ENCODE measurements around the gene ARSG.
"Not testable (repeated sequence)": the region's sequence is repeated elsewhere in the genome, so short reads cannot be mapped to it uniquely, and the experiment has no call there.

Gene ARSG

DNA sequence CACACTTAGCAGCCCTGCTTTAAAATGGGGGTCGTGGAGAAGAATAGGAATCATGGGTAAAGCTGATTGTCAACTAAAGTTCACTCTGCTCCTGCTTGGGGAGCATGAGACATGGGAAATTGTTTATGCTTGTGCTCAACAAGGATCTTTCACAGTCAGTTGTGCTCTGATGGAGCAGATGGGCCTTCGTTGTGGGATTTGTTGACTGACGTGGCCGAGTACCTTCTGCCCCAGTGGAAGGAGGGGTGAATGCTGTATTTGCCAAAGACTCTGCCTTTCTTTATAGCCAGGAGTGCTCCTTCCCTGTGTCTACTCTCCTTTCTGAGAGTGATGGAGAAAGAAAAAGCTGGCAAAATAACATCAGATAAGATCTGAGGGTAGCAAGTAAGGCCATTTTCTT, 11.4 kb downstream of the ARSG start:
- Histone ChIP-seq H3K27me3 (ENCODE audit: low read depth) (no peaks in the 10 kb centered on the region), H3K4me3 (no peak overlapping the region), H3K9me3 (no peaks in the 10 kb centered on the region), H3K36me3 (replicated peaks) (no peaks in the 10 kb centered on the region; the same call in 1 of the 2 replicates), H3K4me1 (peaks cover 8% of the 10 kb centered on the region)
- no peak for DNase-seq (ENCODE audit: low spot score in 2 of 2)
- in situ Hi-C loops (cut with MboI; ENCODE audit: low sequenced_read_pairs) = no loop called here

DNA sequence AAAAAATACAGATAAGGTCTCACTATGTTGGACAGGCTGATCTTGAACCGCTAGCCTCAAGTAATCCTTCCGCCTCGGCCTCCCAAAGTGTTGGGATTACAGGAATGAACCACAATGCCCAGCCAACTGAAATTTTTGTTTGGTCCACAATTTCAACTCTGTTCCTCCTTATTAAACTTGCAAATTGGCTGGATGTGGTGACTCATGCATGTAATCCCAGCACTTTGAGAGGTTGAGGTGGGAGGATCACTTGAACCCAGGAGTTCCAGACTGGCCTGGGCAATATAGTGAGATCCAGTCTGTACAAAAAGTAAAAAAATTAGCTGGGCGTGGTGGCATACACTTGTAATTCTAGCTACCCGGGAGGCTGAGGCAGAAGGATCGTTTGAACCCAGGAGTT, 13.4 kb downstream of the ARSG start:
- DNase-seq (ENCODE audit: low spot score in 2 of 2) = no peak
- no peak overlapping the region for H3K4me3 ChIP-seq
- in situ Hi-C loops (cut with MboI; ENCODE audit: low sequenced_read_pairs) = no loop called here
- H3K4me1 ChIP-seq = peaks cover 5% of the 10 kb centered on the region; the same call in 1 of the 2 replicates
- H3K36me3 ChIP-seq (replicated peaks) = no peaks in the 10 kb centered on the region; the same call in 1 of the 2 replicates
- H3K27me3 ChIP-seq (ENCODE audit: low read depth) = no peaks in the 10 kb centered on the region
- H3K9me3 ChIP-seq = no peaks in the 10 kb centered on the region

DNA sequence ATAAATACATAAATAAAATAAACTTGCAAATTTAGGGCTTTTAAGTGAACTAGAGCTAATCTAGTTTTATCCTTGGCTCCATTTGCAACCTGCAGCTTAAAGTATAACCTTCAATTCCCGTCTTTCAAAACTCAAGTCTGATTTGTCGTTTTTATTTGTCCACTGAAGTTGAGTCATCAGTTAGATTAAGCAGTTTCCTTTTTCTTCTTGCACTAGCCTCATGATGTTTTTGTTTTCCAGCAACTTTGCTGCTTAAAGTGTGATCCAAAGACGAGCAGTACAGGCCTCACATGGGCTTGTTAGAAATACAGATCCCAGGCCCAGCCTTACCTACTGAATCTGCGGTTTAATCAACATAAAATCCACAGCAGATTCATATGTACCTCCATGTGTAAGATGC, 13.8 kb downstream of the ARSG start:
- H3K36me3 ChIP-seq (replicated peaks) = no peaks in the 10 kb centered on the region; the same call in 1 of the 2 replicates
- no peak for DNase-seq (ENCODE audit: low spot score in 2 of 2)
- no peak overlapping the region for H3K4me3 ChIP-seq
- no peaks in the 10 kb centered on the region for H3K27me3 ChIP-seq (ENCODE audit: low read depth)
- H3K4me1 ChIP-seq = peaks cover 5% of the 10 kb centered on the region; the same call in 1 of the 2 replicates
- in situ Hi-C loops (cut with MboI; ENCODE audit: low sequenced_read_pairs) = no loop called here
- H3K9me3 ChIP-seq = no peaks in the 10 kb centered on the region

DNA sequence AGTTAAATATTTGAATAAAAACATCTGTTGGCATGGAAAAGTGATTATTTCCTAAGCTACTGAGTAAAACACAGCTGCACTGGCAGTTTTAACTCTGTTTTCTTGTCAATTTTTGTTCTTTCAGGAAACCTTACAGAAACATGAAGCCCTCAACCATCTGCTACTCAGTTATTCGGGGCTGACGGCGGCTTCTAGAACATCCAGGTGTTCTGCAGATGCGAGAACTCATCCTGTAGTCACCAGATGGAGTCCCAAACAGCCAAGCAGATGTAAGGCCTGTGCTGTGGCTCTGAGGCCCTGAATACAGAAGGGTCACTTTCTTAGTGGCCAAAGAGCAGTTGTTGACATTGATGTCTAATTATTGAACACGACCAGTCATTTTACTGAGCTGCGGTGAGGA, 15.5 kb downstream of the ARSG start:
- Histone ChIP-seq H3K4me1 (peaks cover 5% of the 10 kb centered on the region; the same call in 1 of the 2 replicates), H3K4me3 (no peak overlapping the region), H3K36me3 (replicated peaks) (no peaks in the 10 kb centered on the region; the same call in 1 of the 2 replicates), H3K27me3 (ENCODE audit: low read depth) (no peaks in the 10 kb centered on the region), H3K9me3 (no peaks in the 10 kb centered on the region)
- no peak for DNase-seq (ENCODE audit: low spot score in 2 of 2)
- in situ Hi-C loops (cut with MboI; ENCODE audit: low sequenced_read_pairs) = no loop called here

- H3K4me1 ChIP-seq = peaks cover 5% of the 10 kb centered on the region; the same call in 1 of the 2 replicates
- DNase-seq (ENCODE audit: low spot score in 2 of 2) = no peak
- in situ Hi-C loops (cut with MboI; ENCODE audit: low sequenced_read_pairs) = no loop called here
- H3K27me3 ChIP-seq (ENCODE audit: low read depth) = no peaks in the 10 kb centered on the region
- H3K36me3 ChIP-seq (replicated peaks) = no peaks in the 10 kb centered on the region; the same call in 1 of the 2 replicates
- no peak overlapping the region for H3K4me3 ChIP-seq
- no peaks in the 10 kb centered on the region for H3K9me3 ChIP-seq
These were observed 16.1 kb downstream of the ARSG start for GRCh38 chr17:68307443-68307842.

DNA sequence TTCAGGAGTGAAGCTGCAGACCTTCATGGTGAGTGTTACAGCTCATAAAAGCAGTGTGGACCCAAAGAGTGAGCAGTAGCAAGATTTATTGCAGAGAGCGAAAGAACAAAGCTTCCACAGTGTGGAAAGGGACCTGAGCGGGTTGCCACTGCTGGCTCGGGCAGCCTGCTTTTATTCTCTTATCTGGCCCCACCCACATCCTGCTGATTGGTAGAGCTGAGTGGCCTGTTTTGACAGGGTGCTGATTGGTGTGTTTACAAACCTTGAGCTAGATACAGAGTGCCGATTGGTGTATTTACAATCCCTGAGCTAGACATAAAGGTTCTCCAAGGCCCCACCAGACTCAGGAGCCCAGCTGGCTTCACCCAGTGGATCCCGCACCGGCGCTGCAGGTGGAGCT, 17.2 kb downstream of the ARSG start:
- DNase-seq (ENCODE audit: low spot score in 2 of 2); in situ Hi-C loops (cut with MboI; ENCODE audit: low sequenced_read_pairs); H3K4me1 ChIP-seq; H3K4me3 ChIP-seq; H3K9me3 ChIP-seq; H3K36me3 ChIP-seq (replicated peaks); H3K27me3 ChIP-seq (ENCODE audit: low read depth): not testable (repeated sequence)

DNA sequence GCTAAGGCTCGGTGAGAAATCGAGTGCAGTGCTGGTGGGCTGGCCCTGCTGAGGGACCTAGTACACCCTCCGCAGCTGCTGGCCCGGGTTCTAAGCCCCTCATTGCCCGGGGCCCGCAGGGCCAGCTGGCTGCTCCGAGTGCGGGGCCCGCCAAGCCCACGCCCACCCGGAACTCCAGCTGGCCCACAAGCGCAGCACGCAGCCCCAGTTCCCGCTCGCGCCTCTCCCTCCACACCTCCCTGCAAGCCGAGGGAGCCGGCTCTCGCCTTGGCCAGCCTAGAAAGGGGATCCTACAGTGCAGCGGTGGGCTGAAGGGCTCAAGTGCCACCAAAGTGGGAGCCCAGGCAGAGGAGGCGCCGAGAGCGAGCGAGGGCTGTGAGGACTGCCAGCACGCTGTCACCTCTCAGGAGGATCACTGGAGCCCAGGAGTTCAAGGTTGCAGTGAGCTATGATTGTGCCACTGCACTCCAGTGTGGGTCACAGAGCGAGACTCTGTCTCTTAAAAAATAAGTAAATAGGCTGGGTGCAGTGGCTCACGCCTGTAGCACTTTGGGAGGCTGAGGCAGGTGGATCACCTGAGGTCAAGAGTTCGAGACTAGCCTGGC, 17.9 kb downstream of the ARSG start:
- DNase-seq (ENCODE audit: low spot score in 2 of 2); H3K27me3 ChIP-seq (ENCODE audit: low read depth); H3K4me3 ChIP-seq; H3K36me3 ChIP-seq (replicated peaks); H3K4me1 ChIP-seq; H3K9me3 ChIP-seq; in situ Hi-C loops (cut with MboI; ENCODE audit: low sequenced_read_pairs): not testable (repeated sequence)

- H3K4me3 ChIP-seq = no peak overlapping the region
- no peaks in the 10 kb centered on the region for H3K9me3 ChIP-seq
- in situ Hi-C loops (cut with MboI; ENCODE audit: low sequenced_read_pairs) = no loop called here
- H3K27me3 ChIP-seq (ENCODE audit: low read depth) = no peaks in the 10 kb centered on the region
- no peak for DNase-seq (ENCODE audit: low spot score in 2 of 2)
- peaks cover 6% of the 10 kb centered on the region; the same call in 1 of the 2 replicates for H3K4me1 ChIP-seq
- no peaks in the 10 kb centered on the region; the same call in 1 of the 2 replicates for H3K36me3 ChIP-seq (replicated peaks)
These were observed 18.9 kb downstream of the ARSG start for GRCh38 chr17:68310152-68310551.

- no peaks in the 10 kb centered on the region for H3K27me3 ChIP-seq (ENCODE audit: low read depth)
- in situ Hi-C loops (cut with MboI; ENCODE audit: low sequenced_read_pairs) = no loop called here
- no peaks in the 10 kb centered on the region for H3K9me3 ChIP-seq
- H3K4me1 ChIP-seq = peaks cover 13% of the 10 kb centered on the region
- no peak overlapping the region for H3K4me3 ChIP-seq
- H3K36me3 ChIP-seq (replicated peaks) = no peaks in the 10 kb centered on the region
- DNase-seq (ENCODE audit: low spot score in 2 of 2) = peak in 1 of 2 experiments; percentile 40
These were observed 23.7 kb downstream of the ARSG start for GRCh38 chr17:68314916-68315535.

DNA sequence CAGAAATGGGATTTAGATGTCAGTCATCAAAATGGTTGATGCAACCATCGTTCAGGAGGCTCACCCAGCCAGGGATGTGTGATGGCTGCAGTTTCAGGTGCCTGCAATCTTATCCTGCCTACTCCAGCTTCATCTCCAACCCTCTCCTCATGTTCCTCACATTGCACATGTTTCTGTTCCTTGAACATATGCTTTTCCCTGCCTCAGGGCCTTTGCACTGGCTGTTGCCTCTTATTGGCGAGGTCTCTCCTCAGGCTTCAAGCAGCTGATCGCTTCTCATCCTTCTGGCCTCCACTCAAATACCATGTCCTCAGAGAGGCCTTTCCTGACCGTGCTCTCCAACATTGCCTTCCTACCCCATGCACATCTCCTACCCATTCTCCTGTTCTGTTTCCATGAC, 24.6 kb downstream of the ARSG start:
- peaks cover 13% of the 10 kb centered on the region for H3K4me1 ChIP-seq
- in situ Hi-C loops (cut with MboI; ENCODE audit: low sequenced_read_pairs) = no loop called here
- no peaks in the 10 kb centered on the region for H3K27me3 ChIP-seq (ENCODE audit: low read depth)
- H3K36me3 ChIP-seq (replicated peaks) = no peaks in the 10 kb centered on the region
- H3K9me3 ChIP-seq = no peaks in the 10 kb centered on the region
- DNase-seq (ENCODE audit: low spot score in 2 of 2) = no peak
- no peak overlapping the region for H3K4me3 ChIP-seq

GRCh38 chr17:68317458-68317857, 26.2 kb downstream of the ARSG start:
- Histone ChIP-seq H3K4me1 (peaks cover 17% of the 10 kb centered on the region), H3K9me3 (no peaks in the 10 kb centered on the region), H3K36me3 (replicated peaks) (no peaks in the 10 kb centered on the region), H3K27me3 (ENCODE audit: low read depth) (no peaks in the 10 kb centered on the region), H3K4me3 (no peak overlapping the region)
- in situ Hi-C loops (cut with MboI; ENCODE audit: low sequenced_read_pairs) = no loop called here
- DNase-seq (ENCODE audit: low spot score in 2 of 2) = no peak

DNA sequence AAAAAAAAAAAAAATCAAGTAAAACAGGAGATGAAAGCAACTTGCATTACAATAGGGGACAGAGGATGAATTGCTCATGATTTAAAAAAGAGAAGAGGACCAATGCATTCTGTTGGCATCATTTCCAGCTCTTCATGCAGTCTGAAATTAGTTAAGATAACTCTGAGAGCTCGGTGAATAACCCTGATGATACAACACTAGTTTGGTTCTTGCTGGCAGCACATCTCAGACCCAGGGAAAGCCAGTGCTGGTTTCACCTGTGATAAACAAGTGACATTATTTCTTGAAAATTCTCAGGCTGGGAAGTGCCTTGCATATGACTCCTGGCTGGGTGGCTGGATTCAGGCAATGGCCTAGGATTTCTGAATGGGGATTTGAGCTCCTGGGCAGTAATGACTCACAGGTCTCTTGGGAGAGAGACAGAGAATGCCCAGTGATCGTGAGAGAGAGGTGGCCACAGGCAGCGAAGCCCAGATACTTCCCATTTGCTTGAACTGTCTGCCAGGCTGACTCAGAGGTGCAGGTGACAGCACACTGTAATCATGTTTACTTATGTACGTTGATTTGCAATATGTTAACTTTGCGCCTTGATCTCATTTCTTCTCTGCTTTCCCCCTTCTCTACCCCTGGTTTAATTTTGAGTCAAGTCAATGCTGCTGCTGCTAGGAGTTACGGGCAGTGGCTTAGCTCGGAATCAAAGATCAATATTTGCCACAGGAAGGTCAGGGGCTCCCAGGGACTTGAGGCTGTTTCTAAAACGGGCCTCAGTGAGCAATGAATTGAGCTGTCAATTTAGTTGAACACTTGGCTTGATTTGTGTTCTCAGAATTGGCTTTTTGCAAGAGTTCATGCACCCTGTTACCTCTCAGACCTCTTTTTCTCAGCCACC, 27.1 kb downstream of the ARSG start:
- DNase-seq (ENCODE audit: low spot score in 2 of 2) = no peak

DNA sequence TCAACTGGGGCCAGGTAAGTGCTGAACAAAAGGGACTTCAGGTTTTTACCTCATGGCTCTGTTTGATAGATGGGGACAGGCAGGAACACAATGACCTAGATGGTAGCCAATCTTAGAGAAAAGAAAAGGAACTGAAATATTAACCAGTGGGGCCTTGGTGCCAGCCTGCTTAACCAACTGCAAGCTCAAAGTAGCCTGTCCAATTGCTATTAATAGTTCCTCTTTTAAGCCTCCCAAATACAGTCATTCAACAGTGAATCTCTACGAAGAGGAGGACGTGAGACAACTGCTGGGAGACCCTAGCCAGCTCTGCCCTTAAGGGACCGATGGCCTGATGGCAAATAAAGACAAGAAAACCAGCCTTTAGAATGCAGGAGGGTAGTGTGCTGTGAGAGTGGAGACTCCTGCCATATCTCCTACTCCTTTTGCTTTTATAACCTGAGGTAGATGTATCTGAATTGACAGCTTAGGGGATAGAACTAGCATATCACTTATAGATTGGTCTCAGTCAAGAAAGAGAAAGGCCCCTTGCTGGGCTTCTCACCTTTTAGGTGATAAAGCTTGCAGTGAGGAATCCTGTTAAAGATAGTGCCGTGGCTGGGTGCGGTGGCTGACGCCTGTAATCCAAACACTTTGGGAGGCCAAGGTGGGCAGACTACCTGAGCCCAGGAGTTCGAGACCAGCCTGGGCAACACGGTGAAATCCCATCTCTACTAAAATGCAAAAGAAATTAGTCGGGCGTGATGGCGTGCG, 28.3 kb downstream of the ARSG start:
- no peak for DNase-seq (ENCODE audit: low spot score in 2 of 2)
- H3K4me3 ChIP-seq = no peak overlapping the region
- H3K27me3 ChIP-seq (ENCODE audit: low read depth) = no peaks in the 10 kb centered on the region
- in situ Hi-C loops (cut with MboI; ENCODE audit: low sequenced_read_pairs) = no loop called here
- peaks cover 16% of the 10 kb centered on the region for H3K4me1 ChIP-seq
- no peaks in the 10 kb centered on the region for H3K9me3 ChIP-seq
- no peaks in the 10 kb centered on the region for H3K36me3 ChIP-seq (replicated peaks)

More for the DNA sequence above, 27.1 kb downstream of the ARSG start:
- Histone ChIP-seq H3K36me3 (replicated peaks) (no peaks in the 10 kb centered on the region), H3K4me1 (peaks cover 17% of the 10 kb centered on the region), H3K27me3 (ENCODE audit: low read depth) (no peaks in the 10 kb centered on the region), H3K4me3 (no peak overlapping the region), H3K9me3 (no peaks in the 10 kb centered on the region)
- in situ Hi-C loops (cut with MboI; ENCODE audit: low sequenced_read_pairs) = no loop called here

Measured in HAP-1 (cell line).